ENCODE measurements around the gene ENTPD1. TPM values are rescaled to one million over a fixed set of nuclear protein-coding genes. Genes with fewer than 3 reads are reported as not detected.

The ENTPD1 gene
- total RNA-seq, 2 experiments from 2014 or later: 0.26 to 0.35 TPM

DNA sequence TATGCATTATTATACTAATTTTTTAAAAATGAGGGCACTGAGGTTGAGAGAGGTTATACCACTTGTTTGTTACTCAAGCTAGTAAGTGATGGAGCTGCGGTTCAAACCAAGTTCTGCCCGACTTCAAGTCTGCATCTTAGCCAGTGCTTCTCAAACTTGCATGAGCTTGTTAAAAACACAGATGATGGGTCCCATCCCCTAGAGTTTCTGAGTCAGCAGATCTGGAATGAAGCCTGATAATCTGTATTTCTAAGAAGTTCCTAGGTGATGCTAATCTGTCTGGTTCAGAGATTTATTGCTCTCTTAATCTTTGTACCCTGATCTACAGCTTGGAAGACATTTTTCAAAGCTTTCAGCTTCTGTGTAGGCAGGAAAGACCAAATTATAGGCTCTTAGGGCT is 84.2 kb downstream of the ENTPD1 start:
- H3K27me3 Mint-ChIP-seq (ENCODE audit: low read depth): peaks cover 6% of the 10 kb centered on the region
- H3K27ac Mint-ChIP-seq: no peak overlapping the region
- no peaks in the 10 kb centered on the region for H3K36me3 Mint-ChIP-seq (ENCODE audit: low read depth)
- H3K9me3 Mint-ChIP-seq: no peaks in the 10 kb centered on the region
- DNase-seq: no peak
- intact Hi-C loops (cut with micrococcal nuclease): loop anchor here (5.0 kb wide), 1 partner anchor 83 kb away; the partner anchor contains the start of gene ENTPD1
- H3K4me3 Mint-ChIP-seq: no peak overlapping the region
- CTCF ChIA-PET: interaction anchor here (0.6 to 10.4 kb wide), 4 partner anchors 11 to 410 kb away, joined by 3 to 144 read pairs (median 14); partner anchors contain the start of gene TCTN3
- no peaks in the 10 kb centered on the region for H3K4me1 Mint-ChIP-seq (ENCODE audit: low read depth)

DNA sequence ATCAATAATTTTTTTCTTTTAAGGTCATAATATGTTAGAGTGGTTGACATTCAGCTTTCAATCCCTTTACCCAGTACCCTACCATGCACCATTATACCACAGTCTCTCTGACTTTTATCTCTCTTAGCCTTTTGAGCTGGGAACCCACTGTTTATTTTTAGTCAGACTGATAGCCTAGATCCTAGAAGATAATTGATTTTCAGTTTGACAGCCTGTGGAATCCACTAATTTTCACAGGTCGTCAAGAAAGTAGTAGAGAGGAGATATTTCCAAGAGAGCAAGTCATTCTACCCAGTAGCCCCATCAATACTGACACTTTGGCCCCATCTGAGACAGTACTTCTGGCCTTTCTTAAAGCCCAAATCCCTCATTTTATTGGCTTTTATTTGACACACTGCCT is 84.7 kb downstream of the ENTPD1 start:
- CTCF ChIA-PET: interaction anchor here (0.8 to 10.4 kb wide), 4 partner anchors 12 to 147 kb away, joined by 4 to 144 read pairs (median 14); partner anchors contain the start of gene TCTN3
- Mint-ChIP-seq H3K9me3 (no peaks in the 10 kb centered on the region), H3K27ac (no peak overlapping the region), H3K4me3 (no peak overlapping the region), H3K4me1 (ENCODE audit: low read depth) (no peaks in the 10 kb centered on the region), H3K36me3 (ENCODE audit: low read depth) (no peaks in the 10 kb centered on the region), H3K27me3 (ENCODE audit: low read depth) (peaks cover 6% of the 10 kb centered on the region)
- no peak for DNase-seq
- intact Hi-C loops (cut with micrococcal nuclease): loop anchor here (5.0 kb wide), 1 partner anchor 83 kb away; the partner anchor contains the start of gene ENTPD1

DNA sequence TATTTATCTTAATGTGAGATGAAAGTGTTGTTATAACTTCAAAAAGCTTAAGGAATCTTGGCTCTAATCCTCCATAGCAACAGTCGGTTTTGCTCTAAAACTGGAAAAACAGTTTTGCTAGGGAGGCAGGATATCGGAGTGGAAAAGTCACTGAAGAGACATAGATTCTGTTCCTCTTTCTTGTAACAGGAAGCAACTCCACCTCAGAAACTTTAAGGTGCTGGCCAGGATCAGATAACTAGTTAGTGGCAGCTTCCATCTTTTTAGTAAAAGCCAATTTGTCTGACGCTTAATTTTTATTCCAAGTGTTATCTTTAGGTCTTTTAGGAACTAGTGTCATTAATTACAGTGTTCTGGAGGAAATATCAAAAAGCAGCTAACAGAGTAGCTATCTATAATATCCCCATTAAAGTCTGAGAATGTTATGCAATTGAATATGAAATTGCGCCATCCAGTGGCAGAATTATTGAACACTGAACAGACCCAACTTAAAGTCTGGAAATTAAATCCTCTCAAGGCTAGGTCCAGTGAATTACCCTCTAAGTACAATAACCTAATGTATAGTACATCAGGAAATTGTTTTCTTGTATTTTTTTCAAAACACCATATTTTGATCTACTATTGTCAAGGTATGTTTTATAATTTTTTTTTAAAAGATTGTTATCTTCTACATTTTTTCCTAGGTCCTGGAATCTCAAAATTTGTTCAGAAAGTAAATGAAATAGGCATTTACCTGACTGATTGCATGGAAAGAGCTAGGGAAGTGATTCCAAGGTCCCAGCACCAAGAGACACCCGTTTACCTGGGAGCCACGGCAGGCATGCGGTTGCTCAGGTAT is 85.9 kb downstream of the ENTPD1 start:
- Mint-ChIP-seq H3K4me3 (no peak overlapping the region), H3K36me3 (ENCODE audit: low read depth) (no peaks in the 10 kb centered on the region), H3K4me1 (ENCODE audit: low read depth) (no peaks in the 10 kb centered on the region), H3K27ac (no peak overlapping the region), H3K9me3 (no peaks in the 10 kb centered on the region), H3K27me3 (ENCODE audit: low read depth) (peaks cover 6% of the 10 kb centered on the region)
- DNase-seq: peak; percentile 67
- intact Hi-C loops (cut with micrococcal nuclease): loop anchor here (1.0 to 5.0 kb wide), 4 partner anchors 23 to 412 kb away; partner anchors contain the start of gene ENTPD1
- CTCF ChIA-PET: interaction anchor here (0.6 to 10.4 kb wide), 17 partner anchors 13 to 858 kb away, joined by 3 to 144 read pairs (median 4); partner anchors contain the start of genes ENTPD1 and TCTN3

GRCh38 chr10:95845411-95845810 is 89.4 kb downstream of the ENTPD1 start:
- CTCF ChIA-PET: interaction anchor here (0.5 to 10.4 kb wide), 3 partner anchors 17 to 861 kb away, joined by 3 to 144 read pairs (median 3); partner anchors contain the start of gene TCTN3
- no peak for DNase-seq
- Mint-ChIP-seq H3K27me3 (ENCODE audit: low read depth) (peaks cover 3% of the 10 kb centered on the region), H3K4me3 (no peak overlapping the region), H3K27ac (no peak overlapping the region), H3K36me3 (ENCODE audit: low read depth) (no peaks in the 10 kb centered on the region), H3K4me1 (ENCODE audit: low read depth) (no peaks in the 10 kb centered on the region), H3K9me3 (no peaks in the 10 kb centered on the region)
- intact Hi-C loops (cut with micrococcal nuclease): no loop called here

DNA sequence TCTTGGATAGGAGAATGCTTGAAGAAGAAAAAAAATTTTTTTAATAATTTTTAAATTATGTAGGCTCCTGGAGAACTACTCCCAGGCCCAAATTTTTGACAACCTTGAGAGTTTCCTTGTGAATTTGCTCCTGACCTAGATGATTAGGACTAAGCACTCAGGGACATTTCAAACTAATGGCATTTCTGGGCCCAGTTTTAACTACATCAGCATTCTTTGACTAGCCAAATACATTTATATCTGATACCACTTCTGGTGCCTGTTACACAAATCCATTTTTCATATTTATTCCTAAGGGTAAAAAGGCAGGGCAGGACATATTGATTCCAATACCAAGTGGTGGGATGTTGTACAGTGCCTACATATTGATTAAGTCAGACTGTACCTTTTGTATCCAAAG is 91.0 kb downstream of the ENTPD1 start:
- peaks cover 3% of the 10 kb centered on the region for H3K27me3 Mint-ChIP-seq (ENCODE audit: low read depth)
- H3K9me3 Mint-ChIP-seq: peaks cover under 1% of the 10 kb centered on the region
- CTCF ChIA-PET: no interaction called here
- no peak overlapping the region for H3K4me3 Mint-ChIP-seq
- intact Hi-C loops (cut with micrococcal nuclease): no loop called here
- DNase-seq: no peak
- no peaks in the 10 kb centered on the region for H3K4me1 Mint-ChIP-seq (ENCODE audit: low read depth)
- H3K36me3 Mint-ChIP-seq (ENCODE audit: low read depth): no peaks in the 10 kb centered on the region
- H3K27ac Mint-ChIP-seq: no peak overlapping the region

DNA sequence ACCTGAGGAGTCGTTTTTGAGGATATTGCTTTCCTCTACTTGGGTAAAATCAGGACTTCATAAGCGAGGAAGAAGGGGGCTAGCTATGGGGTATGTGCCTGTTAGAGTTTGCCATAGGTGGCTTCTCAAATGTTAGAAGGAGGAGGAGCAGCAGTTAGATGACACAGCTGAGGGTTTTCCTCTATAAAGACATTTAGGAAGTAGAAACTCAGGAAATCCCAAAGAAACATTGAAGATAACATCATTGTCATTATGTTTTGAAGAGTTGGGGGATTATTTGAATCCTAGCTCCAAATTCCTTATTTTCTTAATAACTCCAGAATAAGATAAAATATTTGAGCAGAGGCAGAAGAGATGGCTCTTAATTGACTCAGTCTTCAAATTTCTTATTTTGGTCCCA is 92.9 kb downstream of the ENTPD1 start:
- intact Hi-C loops (cut with micrococcal nuclease): no loop called here
- no peak for DNase-seq
- Mint-ChIP-seq H3K9me3 (peaks cover 2% of the 10 kb centered on the region), H3K36me3 (ENCODE audit: low read depth) (no peaks in the 10 kb centered on the region), H3K27me3 (ENCODE audit: low read depth) (no peaks in the 10 kb centered on the region), H3K27ac (no peak overlapping the region), H3K4me1 (ENCODE audit: low read depth) (no peaks in the 10 kb centered on the region), H3K4me3 (no peak overlapping the region)
- CTCF ChIA-PET: interaction anchor here (0.9 to 1.8 kb wide), 2 partner anchors 11 to 155 kb away, joined by 3 to 7 read pairs; partner anchors contain the start of gene TCTN3

GRCh38 chr10:95850791-95851190 is 94.8 kb downstream of the ENTPD1 start:
- peaks cover 2% of the 10 kb centered on the region for H3K9me3 Mint-ChIP-seq
- CTCF ChIA-PET: interaction anchor here (1.2 kb wide), 1 partner anchor 157 kb away, joined by 4 read pairs; the partner anchor contains the start of gene TCTN3
- H3K4me1 Mint-ChIP-seq (ENCODE audit: low read depth): no peaks in the 10 kb centered on the region
- peaks cover 7% of the 10 kb centered on the region for H3K27me3 Mint-ChIP-seq (ENCODE audit: low read depth)
- no peak overlapping the region for H3K27ac Mint-ChIP-seq
- intact Hi-C loops (cut with micrococcal nuclease): no loop called here
- no peaks in the 10 kb centered on the region for H3K36me3 Mint-ChIP-seq (ENCODE audit: low read depth)
- no peak overlapping the region for H3K4me3 Mint-ChIP-seq
- no peak for DNase-seq

- Mint-ChIP-seq H3K36me3 (ENCODE audit: low read depth) (no peaks in the 10 kb centered on the region), H3K4me1 (ENCODE audit: low read depth) (peaks cover 5% of the 10 kb centered on the region), H3K4me3 (no peak overlapping the region), H3K9me3 (no peaks in the 10 kb centered on the region), H3K27me3 (ENCODE audit: low read depth) (peaks cover 12% of the 10 kb centered on the region), H3K27ac (no peak overlapping the region)
- intact Hi-C loops (cut with micrococcal nuclease): no loop called here
- no peak for DNase-seq
- CTCF ChIA-PET: interaction anchor here (0.6 to 1.6 kb wide), 2 partner anchors 18 to 1284 kb away, joined by 3 to 4 read pairs; no protein-coding TSS in a partner anchor
Observed at GRCh38 chr10:95860166-95860940, 104.4 kb downstream of the ENTPD1 start.

DNA sequence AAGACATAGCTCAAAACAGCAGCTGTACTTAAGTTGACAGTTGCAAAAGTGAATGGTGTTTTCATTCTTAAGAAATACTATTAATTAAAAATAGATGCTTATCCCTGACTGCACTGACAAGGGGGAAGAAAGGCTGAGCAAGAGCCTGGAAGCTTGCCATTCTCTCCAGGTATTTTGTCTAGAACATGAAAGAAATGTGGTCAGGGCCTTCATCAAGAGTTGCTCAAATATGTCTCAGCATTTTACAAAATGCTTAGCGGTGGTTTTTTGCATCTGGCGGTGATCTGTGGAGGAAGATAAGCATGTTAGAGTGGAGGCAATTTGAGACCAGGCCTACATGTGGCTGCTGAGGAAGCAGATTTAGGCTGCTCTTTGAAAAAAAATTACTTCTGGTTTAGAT is 105.4 kb downstream of the ENTPD1 start:
- Mint-ChIP-seq H3K36me3 (ENCODE audit: low read depth) (peaks cover 3% of the 10 kb centered on the region), H3K27ac (no peak overlapping the region), H3K27me3 (ENCODE audit: low read depth) (peaks cover 4% of the 10 kb centered on the region), H3K4me1 (ENCODE audit: low read depth) (peaks cover 12% of the 10 kb centered on the region), H3K9me3 (no peaks in the 10 kb centered on the region), H3K4me3 (no peak overlapping the region)
- DNase-seq: no peak
- intact Hi-C loops (cut with micrococcal nuclease): no loop called here
- CTCF ChIA-PET: interaction anchor here (0.7 to 1.6 kb wide), 2 partner anchors 19 to 42 kb away, joined by 3 to 4 read pairs; no protein-coding TSS in a partner anchor

- peak; percentile 64 for DNase-seq
- intact Hi-C loops (cut with micrococcal nuclease): loop anchor here (1.0 to 5.0 kb wide), 4 partner anchors 22 to 493 kb away; partner anchors contain the start of gene CC2D2B
- CTCF ChIA-PET: interaction anchor here (0.6 to 3.8 kb wide), 10 partner anchors 12 to 240 kb away, joined by 3 to 54 read pairs (median 4); partner anchors contain the start of gene TCTN3
- no peak overlapping the region for H3K4me3 Mint-ChIP-seq
- no peak overlapping the region for H3K27ac Mint-ChIP-seq
- H3K36me3 Mint-ChIP-seq (ENCODE audit: low read depth): peaks cover 3% of the 10 kb centered on the region
- H3K27me3 Mint-ChIP-seq (ENCODE audit: low read depth): no peaks in the 10 kb centered on the region
- H3K4me1 Mint-ChIP-seq (ENCODE audit: low read depth): peaks cover 12% of the 10 kb centered on the region
- no peaks in the 10 kb centered on the region for H3K9me3 Mint-ChIP-seq
Observed at GRCh38 chr10:95864906-95865813, 109.2 kb downstream of the ENTPD1 start.

DNA sequence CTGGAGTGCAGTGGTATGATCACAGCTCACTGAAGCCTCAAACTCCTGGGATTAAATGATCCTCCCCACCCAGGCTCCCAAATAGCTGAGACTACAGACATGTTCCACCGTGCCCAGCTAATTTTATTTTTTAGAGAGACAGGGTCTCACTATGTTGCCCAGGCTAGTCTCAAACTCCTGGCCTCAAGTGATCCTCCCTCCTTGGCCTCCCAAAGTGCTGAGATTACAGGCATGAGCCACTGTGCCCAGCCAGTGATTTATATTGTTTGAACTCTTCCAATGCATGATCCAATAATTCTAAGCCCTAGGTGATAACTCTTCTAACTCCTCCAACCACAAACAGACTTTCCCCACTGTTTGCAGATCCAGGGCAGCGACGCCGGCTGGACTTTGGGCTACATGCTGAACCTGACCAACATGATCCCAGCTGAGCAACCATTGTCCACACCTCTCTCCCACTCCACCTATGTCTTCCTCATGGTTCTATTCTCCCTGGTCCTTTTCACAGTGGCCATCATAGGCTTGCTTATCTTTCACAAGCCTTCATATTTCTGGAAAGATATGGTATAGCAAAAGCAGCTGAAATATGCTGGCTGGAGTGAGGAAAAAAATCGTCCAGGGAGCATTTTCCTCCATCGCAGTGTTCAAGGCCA is 110.0 kb downstream of the ENTPD1 start:
- H3K27me3 Mint-ChIP-seq (ENCODE audit: low read depth): no peaks in the 10 kb centered on the region
- H3K4me1 Mint-ChIP-seq (ENCODE audit: low read depth): peaks cover 12% of the 10 kb centered on the region
- no peaks in the 10 kb centered on the region for H3K9me3 Mint-ChIP-seq
- intact Hi-C loops (cut with micrococcal nuclease): loop anchor here (1.0 to 5.0 kb wide), 4 partner anchors 23 to 494 kb away; partner anchors contain the start of gene CC2D2B
- CTCF ChIA-PET: interaction anchor here (0.6 to 3.8 kb wide), 7 partner anchors 20 to 241 kb away, joined by 3 to 54 read pairs (median 4); partner anchors contain the start of gene TCTN3
- no peak for DNase-seq
- peaks cover 7% of the 10 kb centered on the region for H3K36me3 Mint-ChIP-seq (ENCODE audit: low read depth)
- H3K27ac Mint-ChIP-seq: no peak overlapping the region
- no peak overlapping the region for H3K4me3 Mint-ChIP-seq

Data from activated naive CD4-positive, alpha-beta T cell treated with anti-CD3 and anti-CD28 coated beads for 36 hours (primary cell).